Stimulated activated naive CD8-positive, alpha-beta T cell treated with anti-CD3 and anti-CD28 coated beads, Interleukin-15, Interleukin-2, amounts not matched to agents 100 ng/mL and 50 ng/mL, for 24 hours (primary cell): Measurements from ENCODE around the gene F2.

ENCODE experiments used
- H3K27ac Mint-ChIP-seq: one replicate; pipeline ENCODE4 v1.8.0; 2021; ENCODE audit warnings: mild to moderate bottlenecking, mixed read lengths
- H3K27me3 Mint-ChIP-seq: one replicate; pipeline ENCODE4 v1.8.0; 2021; ENCODE audit warnings: mixed read lengths
- H3K36me3 Mint-ChIP-seq: one replicate; pipeline ENCODE4 v1.8.0; 2021; ENCODE audit warnings: low read depth, mixed read lengths
- H3K4me1 Mint-ChIP-seq: one replicate; pipeline ENCODE4 v1.8.0; 2021; ENCODE audit warnings: low read depth, mixed read lengths
- H3K4me3 Mint-ChIP-seq: one replicate; pipeline ENCODE4 v1.8.0; 2021; ENCODE audit warnings: mild to moderate bottlenecking, mixed read lengths
- H3K9me3 Mint-ChIP-seq: one replicate; pipeline ENCODE4 v1.8.0; 2021; ENCODE audit warnings: mixed read lengths

F2 gene

GRCh38 chr11:46736615-46737014, 17.6 kb downstream of the F2 start:
- H3K4me3 Mint-ChIP-seq, result no peak overlapping the region
- no peaks in the 10 kb centered on the region for H3K4me1 Mint-ChIP-seq
- no peaks in the 10 kb centered on the region for H3K27me3 Mint-ChIP-seq
- peaks cover 9% of the 10 kb centered on the region for H3K36me3 Mint-ChIP-seq
- no peaks in the 10 kb centered on the region for H3K9me3 Mint-ChIP-seq
- no peak overlapping the region for H3K27ac Mint-ChIP-seq

GRCh38 chr11:46737699-46738098, 18.7 kb downstream of the F2 start:
- no peak overlapping the region for H3K27ac Mint-ChIP-seq
- H3K36me3 Mint-ChIP-seq, result peaks cover 19% of the 10 kb centered on the region
- H3K4me1 Mint-ChIP-seq, result no peaks in the 10 kb centered on the region
- no peaks in the 10 kb centered on the region for H3K27me3 Mint-ChIP-seq
- H3K9me3 Mint-ChIP-seq, result no peaks in the 10 kb centered on the region
- H3K4me3 Mint-ChIP-seq, result no peak overlapping the region

- Mint-ChIP-seq H3K4me1 (no peaks in the 10 kb centered on the region), H3K4me3 (no peak overlapping the region), H3K9me3 (no peaks in the 10 kb centered on the region), H3K27me3 (no peaks in the 10 kb centered on the region), H3K36me3 (peaks cover 31% of the 10 kb centered on the region), H3K27ac (no peak overlapping the region)
Observed at GRCh38 chr11:46738887-46739286, 19.9 kb downstream of the F2 start.

- H3K27me3 Mint-ChIP-seq, result no peaks in the 10 kb centered on the region
- H3K4me1 Mint-ChIP-seq, result no peaks in the 10 kb centered on the region
- peaks cover 48% of the 10 kb centered on the region for H3K36me3 Mint-ChIP-seq
- no peaks in the 10 kb centered on the region for H3K9me3 Mint-ChIP-seq
- no peak overlapping the region for H3K4me3 Mint-ChIP-seq
- peak overlapping the region; percentile 36 for H3K27ac Mint-ChIP-seq
Observed at GRCh38 chr11:46741600-46742484, 22.8 kb downstream of the F2 start.

- Mint-ChIP-seq H3K4me3 (no peak overlapping the region), H3K4me1 (no peaks in the 10 kb centered on the region), H3K36me3 (peaks cover 57% of the 10 kb centered on the region), H3K27ac (no peak overlapping the region), H3K27me3 (no peaks in the 10 kb centered on the region), H3K9me3 (no peaks in the 10 kb centered on the region)
Observed at GRCh38 chr11:46743043-46743442, 24.0 kb downstream of the F2 start.

- H3K4me1 Mint-ChIP-seq, result no peaks in the 10 kb centered on the region
- H3K27ac Mint-ChIP-seq, result no peak overlapping the region
Observed at GRCh38 chr11:46743693-46744339, 24.8 kb downstream of the F2 start.

GRCh38 chr11:46745328-46745727, 26.3 kb downstream of the F2 start:
- no peaks in the 10 kb centered on the region for H3K27me3 Mint-ChIP-seq
- no peaks in the 10 kb centered on the region for H3K9me3 Mint-ChIP-seq
- H3K27ac Mint-ChIP-seq, result no peak overlapping the region
- peaks cover 72% of the 10 kb centered on the region for H3K36me3 Mint-ChIP-seq
- H3K4me1 Mint-ChIP-seq, result no peaks in the 10 kb centered on the region
- H3K4me3 Mint-ChIP-seq, result no peak overlapping the region

More at GRCh38 chr11:46743693-46744339, 24.8 kb downstream of the F2 start:
- Mint-ChIP-seq H3K9me3 (no peaks in the 10 kb centered on the region), H3K36me3 (peaks cover 61% of the 10 kb centered on the region), H3K4me3 (no peak overlapping the region), H3K27me3 (no peaks in the 10 kb centered on the region)

GRCh38 chr11:46745995-46746394, 27.0 kb downstream of the F2 start:
- Mint-ChIP-seq H3K4me1 (no peaks in the 10 kb centered on the region), H3K27me3 (no peaks in the 10 kb centered on the region), H3K9me3 (no peaks in the 10 kb centered on the region), H3K36me3 (peaks cover 77% of the 10 kb centered on the region), H3K4me3 (no peak overlapping the region), H3K27ac (no peak overlapping the region)

- Mint-ChIP-seq H3K9me3 (no peaks in the 10 kb centered on the region), H3K27ac (no peak overlapping the region), H3K4me1 (no peaks in the 10 kb centered on the region), H3K4me3 (no peak overlapping the region), H3K36me3 (peaks cover 72% of the 10 kb centered on the region), H3K27me3 (no peaks in the 10 kb centered on the region)
Observed at GRCh38 chr11:46747150-46747549, 28.1 kb downstream of the F2 start.

GRCh38 chr11:46755962-46756361, 36.9 kb downstream of the F2 start:
- H3K27me3 Mint-ChIP-seq, result no peaks in the 10 kb centered on the region

GRCh38 chr11:46759196-46759595, 40.2 kb downstream of the F2 start:
- no peaks in the 10 kb centered on the region for H3K27me3 Mint-ChIP-seq
- peaks cover 75% of the 10 kb centered on the region for H3K36me3 Mint-ChIP-seq
- no peaks in the 10 kb centered on the region for H3K9me3 Mint-ChIP-seq
- no peak overlapping the region for H3K27ac Mint-ChIP-seq
- no peaks in the 10 kb centered on the region for H3K4me1 Mint-ChIP-seq
- H3K4me3 Mint-ChIP-seq, result no peak overlapping the region

More at GRCh38 chr11:46755962-46756361, 36.9 kb downstream of the F2 start:
- Mint-ChIP-seq H3K27ac (no peak overlapping the region), H3K4me1 (no peaks in the 10 kb centered on the region), H3K9me3 (no peaks in the 10 kb centered on the region), H3K4me3 (no peak overlapping the region), H3K36me3 (peaks cover 67% of the 10 kb centered on the region)

GRCh38 chr11:46760429-46761128, 41.6 kb downstream of the F2 start:
- Mint-ChIP-seq H3K36me3 (peaks cover 74% of the 10 kb centered on the region), H3K27me3 (no peaks in the 10 kb centered on the region)

GRCh38 chr11:46761807-46762206, 42.8 kb downstream of the F2 start:
- no peaks in the 10 kb centered on the region for H3K9me3 Mint-ChIP-seq
- H3K4me3 Mint-ChIP-seq, result no peak overlapping the region
- H3K27ac Mint-ChIP-seq, result no peak overlapping the region
- peaks cover 73% of the 10 kb centered on the region for H3K36me3 Mint-ChIP-seq
- no peaks in the 10 kb centered on the region for H3K27me3 Mint-ChIP-seq
- H3K4me1 Mint-ChIP-seq, result no peaks in the 10 kb centered on the region

More at GRCh38 chr11:46760429-46761128, 41.6 kb downstream of the F2 start:
- H3K4me3 Mint-ChIP-seq, result no peak overlapping the region
- H3K9me3 Mint-ChIP-seq, result no peaks in the 10 kb centered on the region
- no peaks in the 10 kb centered on the region for H3K4me1 Mint-ChIP-seq
- no peak overlapping the region for H3K27ac Mint-ChIP-seq

GRCh38 chr11:46762248-46762647, 43.2 kb downstream of the F2 start:
- Mint-ChIP-seq H3K36me3 (peaks cover 73% of the 10 kb centered on the region), H3K4me1 (no peaks in the 10 kb centered on the region), H3K4me3 (no peak overlapping the region), H3K27ac (no peak overlapping the region), H3K9me3 (no peaks in the 10 kb centered on the region), H3K27me3 (no peaks in the 10 kb centered on the region)

GRCh38 chr11:46766656-46767055, 47.6 kb downstream of the F2 start:
- Mint-ChIP-seq H3K9me3 (no peaks in the 10 kb centered on the region), H3K4me1 (no peaks in the 10 kb centered on the region), H3K36me3 (peaks cover 57% of the 10 kb centered on the region), H3K27me3 (no peaks in the 10 kb centered on the region), H3K4me3 (no peak overlapping the region), H3K27ac (no peak overlapping the region)
